Choroid plexus epithelial cell (primary cell): ENCODE data around the gene RNF125.

ENCODE experiments used
- DNase-seq: peaks from one replicate; pipeline ENCODE4 v3.0.0-alpha.2; 2010; ENCODE audit warnings: low read depth
- H3K4me3 ChIP-seq: 2 replicates; pipeline ENCODE4 v1.5.1; 2011; ENCODE audit warnings: low read depth, mild to moderate bottlenecking, control low read depth, low read length, moderate library complexity
- CTCF ChIP-seq: conservative IDR thresholded peaks from 2 replicates; pipeline ENCODE4 v1.5.1; 2011; ENCODE audit warnings: low read depth, mild to moderate bottlenecking, control low read depth, inconsistent platforms, low read length, moderate library complexity

Gene RNF125

DNA sequence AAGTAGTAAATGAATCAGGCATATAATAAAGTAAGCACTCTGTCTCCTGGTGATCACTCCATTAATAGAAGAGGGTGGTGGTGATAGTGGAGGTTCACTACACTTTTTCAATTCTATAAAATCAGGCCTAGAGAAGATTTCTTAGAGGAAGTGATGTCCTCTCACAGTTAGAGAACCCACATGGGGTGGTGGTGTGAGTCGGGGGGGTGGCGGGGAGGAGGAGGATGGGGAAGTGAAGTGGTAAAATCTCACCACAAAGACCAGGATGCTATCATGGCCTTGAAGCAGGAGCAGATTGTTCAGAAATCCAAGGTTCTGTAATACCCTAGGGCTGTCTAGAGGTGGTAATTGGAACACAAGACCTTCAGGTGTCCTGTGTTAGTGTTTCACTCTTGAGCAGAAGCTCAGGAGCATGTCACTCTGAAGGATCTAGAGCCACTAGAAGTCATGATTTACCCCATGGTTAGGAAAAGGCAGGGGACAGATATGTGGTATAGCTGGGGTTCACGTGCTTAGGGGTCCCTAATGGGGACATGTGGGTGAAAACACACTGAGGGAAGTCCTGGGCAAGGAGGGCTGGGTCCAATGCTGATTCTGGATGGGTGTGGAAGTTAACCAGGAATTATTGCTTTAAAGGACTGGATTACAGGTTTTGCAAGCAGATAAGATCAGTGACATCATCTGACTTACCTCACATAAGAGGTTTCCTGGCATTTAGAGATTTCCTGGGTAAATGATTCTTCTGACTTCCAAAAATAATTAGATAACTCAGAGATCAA lies 31.0 kb downstream of the RNF125 start:
- no peak overlapping the region for H3K4me3 ChIP-seq
- no peak for DNase-seq
- no peak for TF ChIP-seq CTCF

- DNase-seq, result no peak
- no peak for TF ChIP-seq CTCF
Observed at GRCh38 chr18:32056613-32057358, 38.2 kb downstream of the RNF125 start.

DNA sequence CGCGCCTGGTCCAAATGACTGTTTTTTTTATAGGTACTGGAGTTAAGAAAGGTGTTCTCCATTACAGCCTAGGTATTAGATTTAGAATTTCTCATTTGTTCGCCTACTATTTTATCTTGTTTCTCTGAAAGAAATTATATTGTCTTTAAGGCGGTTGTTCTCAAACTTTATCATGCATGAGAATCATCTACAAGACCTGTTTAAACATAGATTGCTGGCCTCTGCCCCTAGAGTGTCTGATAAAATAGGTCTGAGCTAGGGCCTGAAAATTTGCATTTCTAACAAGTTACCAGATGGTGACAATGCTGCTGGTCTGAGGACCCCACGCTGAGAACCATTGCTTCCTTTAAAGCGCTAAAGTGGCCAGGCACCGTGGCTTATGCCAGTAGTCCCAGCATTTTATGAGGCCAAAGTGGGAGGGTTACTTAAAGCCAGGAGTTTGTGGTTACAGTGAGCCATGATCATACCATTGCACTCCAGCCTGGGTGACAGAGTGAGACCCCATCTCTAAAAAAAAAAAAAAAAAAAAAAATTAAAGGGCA lies 39.1 kb downstream of the RNF125 start:
- DNase-seq, result no peak
- TF ChIP-seq CTCF, result no peak
- no peak overlapping the region for H3K4me3 ChIP-seq

More at GRCh38 chr18:32056613-32057358, 38.2 kb downstream of the RNF125 start:
- H3K4me3 ChIP-seq, result no peak overlapping the region

- H3K4me3 ChIP-seq, result no peak overlapping the region
- TF ChIP-seq CTCF, result no peak
- DNase-seq, result no peak
Observed at GRCh38 chr18:32060026-32060425, 41.4 kb downstream of the RNF125 start.

DNA sequence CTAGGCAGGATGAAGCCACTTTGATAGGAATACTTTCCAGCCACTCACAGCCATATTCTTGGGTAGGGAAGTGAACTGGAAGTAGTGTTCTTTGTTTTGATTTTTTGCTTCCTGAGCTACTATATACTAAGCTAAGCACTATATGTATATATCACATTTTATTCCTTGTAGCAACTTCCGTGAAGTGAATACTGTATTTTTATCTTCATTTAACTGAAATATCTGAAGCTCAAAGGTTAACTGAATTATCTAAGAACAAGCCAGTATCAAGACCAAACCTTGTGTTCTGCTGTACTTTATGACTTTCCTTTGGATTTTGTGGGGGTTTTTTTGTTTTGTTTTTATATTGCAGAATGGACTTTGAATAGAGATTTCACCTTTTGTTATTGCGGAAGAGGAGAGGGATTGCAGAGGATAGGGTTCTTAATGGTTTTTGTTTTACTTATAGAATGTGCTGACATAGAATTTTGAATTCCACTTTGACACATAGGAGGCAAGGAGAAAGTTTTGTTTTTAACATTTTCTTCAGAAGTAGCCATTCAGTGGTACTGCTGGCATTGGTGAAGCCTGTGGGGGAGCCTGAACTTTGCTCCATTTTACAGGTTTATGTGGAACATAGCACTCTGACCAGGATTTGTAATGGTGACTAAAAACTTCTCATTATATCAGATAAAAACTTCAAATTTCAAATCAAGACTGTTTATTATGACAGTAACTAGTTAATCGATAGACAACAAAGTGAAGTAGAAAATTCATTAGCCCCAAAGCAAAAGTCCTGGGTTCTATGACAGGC lies 48.9 kb downstream of the RNF125 start:
- no peak overlapping the region for H3K4me3 ChIP-seq
- TF ChIP-seq CTCF, result no peak
- DNase-seq, result no peak

GRCh38 chr18:32072321-32072720 lies 53.7 kb downstream of the RNF125 start:
- DNase-seq, result peak; percentile 36
- H3K4me3 ChIP-seq, result no peak overlapping the region
- peak; percentile 53 for TF ChIP-seq CTCF
